ENCODE measurements around the gene RBFOX2.

GRCh38 chr22:35799150-35799549 is 229.5 kb downstream of the RBFOX2 start:
- TF ChIP-seq CBFB (IDR thresholded peaks at IDR 0.05; ENCODE audit: low read depth): no peak
- no peak for TF ChIP-seq FOXM1 (IDR thresholded peaks at IDR 0.05; ENCODE audit: low read depth, low read length)
- TF ChIP-seq ATF3 (IDR thresholded peaks at IDR 0.05; ENCODE audit: borderline replicate concordance, extremely low read depth, low read depth, low read length): no peak

All from GM12878 (cell line).